Neural progenitor cell (in vitro differentiated cells): ENCODE measurements around the gene SULT4A1. TPM values are rescaled to one million over a fixed set of nuclear protein-coding genes. Genes with fewer than 3 reads are reported as not detected.

Source experiments
- DNase-seq: peaks from one replicate; pipeline ENCODE4 v3.0.0-alpha.2; 2016; ENCODE audit warnings: low spot score
- H2AFZ ChIP-seq: fragments of 200-600 bp; sonication (generic); replicated peaks from 2 replicates; pipeline ENCODE4 v1.6.1; 2016; ENCODE audit warnings: antibody characterized with exemption
- H3F3A ChIP-seq: fragments of 200-600 bp; sonication (generic); 2 replicates; pipeline ENCODE4 v1.6.1; 2016; ENCODE audit warnings: antibody characterized with exemption, low read depth
- H3K27ac ChIP-seq: fragments of 200-600 bp; sonication (generic); 2 replicates; pipeline ENCODE4 v1.5.1; 2016; ENCODE audit warnings: mild to moderate bottlenecking
- H3K27me3 ChIP-seq: fragments of 200-600 bp; sonication (generic); 2 replicates; pipeline ENCODE4 v1.6.1; 2016; ENCODE audit warnings: mild to moderate bottlenecking, moderate library complexity
- H3K36me3 ChIP-seq: fragments of 200-600 bp; sonication (generic); 2 replicates; pipeline ENCODE4 v1.5.1; 2016
- H3K4me1 ChIP-seq: fragments of 200-600 bp; sonication (generic); 2 replicates; pipeline ENCODE4 v1.6.1; 2016; ENCODE audit warnings: mixed run types
- H3K4me2 ChIP-seq: fragments of 200-600 bp; sonication (generic); 2 replicates; pipeline ENCODE4 v1.6.1; 2016
- H3K4me3 ChIP-seq: fragments of 200-600 bp; sonication (generic); 2 replicates; pipeline ENCODE4 v1.5.1; 2016
- H3K79me2 ChIP-seq: fragments of 200-600 bp; sonication (generic); 2 replicates; pipeline ENCODE4 v1.6.1; 2016; ENCODE audit warnings: low read depth
- H3K9ac ChIP-seq: fragments of 200-600 bp; sonication (generic); 2 replicates; pipeline ENCODE4 v1.6.1; 2016
- H3K9me3 ChIP-seq: fragments of 200-600 bp; sonication (generic); 2 replicates; pipeline ENCODE4 v1.5.1; 2016; ENCODE audit warnings: low read depth
- H4K20me1 ChIP-seq: fragments of 200-600 bp; sonication (generic); 2 replicates; pipeline ENCODE4 v1.6.1; 2016; ENCODE audit warnings: low read depth
- H3K27ac Mint-ChIP-seq: 3 replicates; pipeline ENCODE4 v1.8.0; 2021; ENCODE audit warnings: mixed read lengths
- H3K27me3 Mint-ChIP-seq: 2 replicates; pipeline ENCODE4 v1.8.0; 2022; ENCODE audit warnings: low read depth, mild to moderate bottlenecking, inconsistent platforms, moderate library complexity, mixed read lengths; ENCODE audit not compliant: insufficient read depth
- H3K36me3 Mint-ChIP-seq: 3 replicates; pipeline ENCODE4 v1.8.0; 2021; ENCODE audit warnings: mixed read lengths
- H3K4me1 Mint-ChIP-seq: 3 replicates; pipeline ENCODE4 v1.8.0; 2021; ENCODE audit warnings: mixed read lengths
- H3K4me3 Mint-ChIP-seq: 3 replicates; pipeline ENCODE4 v1.8.0; 2021; ENCODE audit warnings: mild to moderate bottlenecking, moderate library complexity, mixed read lengths
- H3K9me3 Mint-ChIP-seq: 3 replicates; pipeline ENCODE4 v1.8.0; 2020; ENCODE audit warnings: mixed read lengths
- EZH2 ChIP-seq: fragments of 200-600 bp; sonication (generic); IDR thresholded peaks from 2 replicates; pipeline ENCODE4 v1.6.1; 2017; ENCODE audit warnings: antibody characterized with exemption, mild to moderate bottlenecking, moderate library complexity
- EZH2phosphoT487 ChIP-seq: fragments of 200-600 bp; sonication (generic); IDR thresholded peaks from 2 replicates; pipeline ENCODE4 v1.6.1; 2017; ENCODE audit warnings: antibody characterized with exemption
- total RNA-seq: library from RNA; depleted of rRNA; stranded (reverse); fragments of >200 nt; gene quantifications from 2 replicates; pipeline ENCODE4 v1.2.3, GENCODE V29; 2015; ENCODE audit warnings: low replicate concordance
- TF ChIP-seq, protein P1 (sequence below): fragments of 200-600 bp; sonication (generic); IDR thresholded peaks from 2 replicates; pipeline ENCODE4 v1.5.1; 2017; ENCODE audit warnings: antibody characterized with exemption, mild to moderate bottlenecking

Gene SULT4A1
- total RNA-seq, 1 donor from 2014 or later, result 14.2 TPM

GRCh38 chr22:43858156-43858895, 4.0 kb downstream of the SULT4A1 start:
- no peaks in the 10 kb centered on the region for H3K36me3 Mint-ChIP-seq
- no peak for DNase-seq
- H3K9me3 ChIP-seq, result peaks cover 8% of the 10 kb centered on the region
- H4K20me1 ChIP-seq, result peaks cover 34% of the 10 kb centered on the region
- TF ChIP-seq, protein P1, sequence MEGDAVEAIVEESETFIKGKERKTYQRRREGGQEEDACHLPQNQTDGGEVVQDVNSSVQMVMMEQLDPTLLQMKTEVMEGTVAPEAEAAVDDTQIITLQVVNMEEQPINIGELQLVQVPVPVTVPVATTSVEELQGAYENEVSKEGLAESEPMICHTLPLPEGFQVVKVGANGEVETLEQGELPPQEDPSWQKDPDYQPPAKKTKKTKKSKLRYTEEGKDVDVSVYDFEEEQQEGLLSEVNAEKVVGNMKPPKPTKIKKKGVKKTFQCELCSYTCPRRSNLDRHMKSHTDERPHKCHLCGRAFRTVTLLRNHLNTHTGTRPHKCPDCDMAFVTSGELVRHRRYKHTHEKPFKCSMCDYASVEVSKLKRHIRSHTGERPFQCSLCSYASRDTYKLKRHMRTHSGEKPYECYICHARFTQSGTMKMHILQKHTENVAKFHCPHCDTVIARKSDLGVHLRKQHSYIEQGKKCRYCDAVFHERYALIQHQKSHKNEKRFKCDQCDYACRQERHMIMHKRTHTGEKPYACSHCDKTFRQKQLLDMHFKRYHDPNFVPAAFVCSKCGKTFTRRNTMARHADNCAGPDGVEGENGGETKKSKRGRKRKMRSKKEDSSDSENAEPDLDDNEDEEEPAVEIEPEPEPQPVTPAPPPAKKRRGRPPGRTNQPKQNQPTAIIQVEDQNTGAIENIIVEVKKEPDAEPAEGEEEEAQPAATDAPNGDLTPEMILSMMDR, result no peak
- no peak for TF ChIP-seq EZH2phosphoT487
- TF ChIP-seq EZH2, result no peak
- no peaks in the 10 kb centered on the region for H3K36me3 ChIP-seq
- H3K27ac Mint-ChIP-seq, result no peak overlapping the region
- H3K27me3 ChIP-seq, result peaks cover 8% of the 10 kb centered on the region
- H3K4me1 ChIP-seq, result peaks cover 12% of the 10 kb centered on the region
- no peak overlapping the region for H2AFZ ChIP-seq
- peaks cover 76% of the 10 kb centered on the region for H3K79me2 ChIP-seq
- peaks cover 8% of the 10 kb centered on the region for H3K27me3 Mint-ChIP-seq
- H3K27ac ChIP-seq, result no peak overlapping the region
- H3K9ac ChIP-seq, result no peak overlapping the region
- H3K9me3 Mint-ChIP-seq, result peaks cover 8% of the 10 kb centered on the region
- no peak overlapping the region for H3K4me2 ChIP-seq
- H3F3A ChIP-seq, result peaks cover 12% of the 10 kb centered on the region
- H3K4me1 Mint-ChIP-seq, result peaks cover 11% of the 10 kb centered on the region
- no peak overlapping the region for H3K4me3 ChIP-seq
- H3K4me3 Mint-ChIP-seq, result no peak overlapping the region

GRCh38 chr22:43857367-43857766, 4.9 kb downstream of the SULT4A1 start:
- TF ChIP-seq, protein P1, result no peak
- TF ChIP-seq EZH2phosphoT487, result no peak
- no peak for TF ChIP-seq EZH2
- peaks cover 5% of the 10 kb centered on the region for H3F3A ChIP-seq
- peaks cover 10% of the 10 kb centered on the region for H3K4me1 Mint-ChIP-seq
- no peak overlapping the region for H3K27ac Mint-ChIP-seq
- H3K4me3 ChIP-seq, result no peak overlapping the region
- H3K9me3 ChIP-seq, result peaks cover 8% of the 10 kb centered on the region
- H4K20me1 ChIP-seq, result peaks cover 42% of the 10 kb centered on the region
- no peaks in the 10 kb centered on the region for H3K27me3 ChIP-seq
- H3K27me3 Mint-ChIP-seq, result peaks cover 2% of the 10 kb centered on the region
- no peak overlapping the region for H2AFZ ChIP-seq
- H3K36me3 Mint-ChIP-seq, result no peaks in the 10 kb centered on the region
- H3K36me3 ChIP-seq, result no peaks in the 10 kb centered on the region
- no peak for DNase-seq
- H3K79me2 ChIP-seq, result peaks cover 85% of the 10 kb centered on the region
- H3K4me2 ChIP-seq, result no peak overlapping the region
- H3K27ac ChIP-seq, result no peak overlapping the region
- peaks cover 8% of the 10 kb centered on the region for H3K9me3 Mint-ChIP-seq
- H3K4me3 Mint-ChIP-seq, result no peak overlapping the region
- H3K4me1 ChIP-seq, result peaks cover 12% of the 10 kb centered on the region
- no peak overlapping the region for H3K9ac ChIP-seq

DNA sequence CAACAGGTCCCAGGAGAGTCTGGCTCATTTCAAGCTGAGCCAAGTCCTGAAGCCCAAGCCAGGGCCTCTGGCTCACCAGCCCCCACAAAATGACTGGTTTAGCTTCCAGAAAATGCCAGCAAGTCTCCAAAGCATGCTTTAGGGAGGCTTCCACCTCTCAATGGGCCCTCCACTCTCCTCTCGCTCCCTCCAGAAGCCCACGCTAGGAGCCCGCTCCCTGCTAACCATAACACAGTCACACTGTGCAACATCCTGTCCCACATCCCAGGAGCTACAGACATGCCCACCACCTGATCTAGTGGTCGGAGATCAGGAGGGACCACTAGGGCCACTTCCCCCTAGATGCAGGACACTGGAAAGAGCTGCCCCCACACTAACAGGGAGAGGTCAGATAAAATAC, 6.9 kb downstream of the SULT4A1 start:
- H3K4me3 ChIP-seq, result no peak overlapping the region
- no peak for DNase-seq
- H3K27me3 ChIP-seq, result no peaks in the 10 kb centered on the region
- H2AFZ ChIP-seq, result no peak overlapping the region
- peaks cover 46% of the 10 kb centered on the region for H4K20me1 ChIP-seq
- no peaks in the 10 kb centered on the region for H3K4me1 ChIP-seq
- Mint-ChIP-seq H3K9me3 (peaks cover 8% of the 10 kb centered on the region), H3K4me3 (no peak overlapping the region), H3K4me1 (peaks cover 6% of the 10 kb centered on the region), H3K36me3 (no peaks in the 10 kb centered on the region), H3K27me3 (peaks cover 2% of the 10 kb centered on the region), H3K27ac (no peak overlapping the region)
- no peaks in the 10 kb centered on the region for H3F3A ChIP-seq
- no peak overlapping the region for H3K9ac ChIP-seq
- H3K9me3 ChIP-seq, result peaks cover 8% of the 10 kb centered on the region
- TF ChIP-seq EZH2phosphoT487 (no peak), EZH2 (no peak)
- TF ChIP-seq, protein P1, result no peak
- no peak overlapping the region for H3K4me2 ChIP-seq
- H3K27ac ChIP-seq, result no peak overlapping the region
- peaks cover 69% of the 10 kb centered on the region for H3K79me2 ChIP-seq
- no peaks in the 10 kb centered on the region for H3K36me3 ChIP-seq
